ENCODE measurements around the gene RERE.

The RERE gene

DNA sequence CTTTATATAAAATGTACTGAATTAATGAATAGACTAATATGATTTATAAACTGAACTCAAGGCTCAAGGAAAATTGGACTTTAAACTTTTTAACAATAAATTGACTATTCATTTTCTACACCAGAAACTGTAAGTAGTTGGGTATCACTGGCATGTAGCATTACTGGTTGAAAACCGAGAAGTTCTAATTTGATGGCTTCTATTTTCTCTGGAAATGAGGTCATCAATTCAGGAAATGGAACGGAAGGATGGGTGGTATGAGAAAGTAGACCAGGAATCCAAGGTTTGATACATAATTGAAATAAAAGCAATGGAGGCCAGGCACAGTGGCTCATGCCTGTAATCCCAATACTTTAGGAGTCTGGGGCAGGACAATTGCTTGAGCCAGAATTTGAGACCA lies 50.4 kb downstream of the RERE start:
- DNase-seq: no peak
- H3K9me3 Mint-ChIP-seq: no peaks in the 10 kb centered on the region
- H3K4me1 Mint-ChIP-seq (ENCODE audit: low read depth): peaks cover 16% of the 10 kb centered on the region
- H3K36me3 Mint-ChIP-seq (ENCODE audit: low read depth): no peaks in the 10 kb centered on the region
- H3K4me3 Mint-ChIP-seq: no peak overlapping the region
- no peak overlapping the region for H3K27ac Mint-ChIP-seq
- H3K27me3 Mint-ChIP-seq: no peaks in the 10 kb centered on the region

DNA sequence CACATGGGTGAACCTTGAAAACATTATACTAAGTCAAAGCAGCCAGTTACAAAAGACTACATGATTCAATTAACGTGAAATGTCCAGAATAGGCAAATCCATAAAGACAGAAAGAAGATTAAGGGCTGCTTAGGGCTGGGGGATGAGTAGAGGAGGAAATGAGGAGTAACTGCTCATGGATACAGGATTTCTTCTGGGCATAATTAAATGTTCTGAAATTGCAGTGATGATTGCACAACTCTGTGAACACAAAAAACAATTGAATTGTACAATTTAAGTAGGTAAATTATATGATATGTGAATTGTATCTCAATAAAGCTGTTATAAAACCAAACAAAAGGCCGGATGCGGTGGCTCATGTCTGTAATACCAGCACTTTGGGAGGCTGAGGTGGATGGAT lies 52.2 kb downstream of the RERE start:
- no peak overlapping the region for H3K4me3 Mint-ChIP-seq
- peaks cover 18% of the 10 kb centered on the region for H3K4me1 Mint-ChIP-seq (ENCODE audit: low read depth)
- H3K27me3 Mint-ChIP-seq: no peaks in the 10 kb centered on the region
- H3K27ac Mint-ChIP-seq: no peak overlapping the region
- no peaks in the 10 kb centered on the region for H3K9me3 Mint-ChIP-seq
- no peak for DNase-seq
- no peaks in the 10 kb centered on the region for H3K36me3 Mint-ChIP-seq (ENCODE audit: low read depth)

DNA sequence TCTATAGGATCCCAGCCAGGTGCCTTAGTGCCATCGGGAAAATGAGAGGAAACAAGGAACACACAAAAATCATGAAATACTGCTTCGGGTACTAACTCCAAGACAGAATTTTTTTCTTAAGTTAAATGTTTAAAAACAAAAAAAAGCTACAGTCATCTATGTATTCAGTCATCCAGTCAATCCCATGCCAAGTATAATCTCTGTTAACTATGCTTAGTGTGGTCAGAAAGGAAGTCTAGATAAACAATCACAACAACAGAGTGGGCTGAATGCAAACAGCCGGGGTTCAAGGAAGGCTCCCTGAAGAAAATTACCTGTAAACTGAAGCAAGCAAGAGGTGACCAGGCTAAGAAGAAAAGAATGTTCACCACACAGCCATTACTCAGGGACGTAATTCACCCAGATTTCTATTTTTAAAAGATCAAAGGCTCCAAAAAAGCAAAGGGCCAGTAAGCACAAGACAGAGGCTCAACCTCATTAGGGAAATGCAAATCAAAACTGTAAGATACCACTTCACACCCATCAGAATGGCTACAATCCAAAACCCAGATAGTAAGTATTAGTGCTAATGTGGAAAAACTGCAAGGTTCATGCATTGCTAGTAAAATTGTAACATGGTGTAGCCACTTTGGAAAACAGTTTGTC lies 53.0 kb downstream of the RERE start:
- no peak for DNase-seq
- no peak overlapping the region for H3K27ac Mint-ChIP-seq
- no peaks in the 10 kb centered on the region for H3K9me3 Mint-ChIP-seq
- H3K4me1 Mint-ChIP-seq (ENCODE audit: low read depth): peaks cover 18% of the 10 kb centered on the region
- no peaks in the 10 kb centered on the region for H3K36me3 Mint-ChIP-seq (ENCODE audit: low read depth)
- no peak overlapping the region for H3K4me3 Mint-ChIP-seq
- H3K27me3 Mint-ChIP-seq: no peaks in the 10 kb centered on the region

DNA sequence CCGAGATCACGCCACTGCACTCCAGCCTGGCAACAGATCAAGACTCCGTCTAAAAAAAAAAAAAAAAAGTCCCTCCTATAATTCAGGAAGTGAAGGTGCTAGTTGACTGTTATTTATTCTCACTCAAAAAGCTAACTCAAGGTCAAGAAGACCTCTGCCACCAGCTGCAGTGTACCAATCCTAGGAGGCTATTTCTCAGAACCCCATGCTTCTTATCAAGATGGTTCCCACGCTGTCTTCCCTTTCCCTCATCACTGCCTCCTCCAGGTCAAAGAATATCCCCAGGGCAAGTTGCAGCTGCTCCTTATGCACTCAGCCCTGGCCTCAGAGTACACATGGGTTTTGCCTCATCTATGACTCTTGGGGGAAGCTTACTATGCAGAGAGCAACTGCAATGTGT lies 53.6 kb downstream of the RERE start:
- H3K27ac Mint-ChIP-seq: no peak overlapping the region
- H3K36me3 Mint-ChIP-seq (ENCODE audit: low read depth): no peaks in the 10 kb centered on the region
- DNase-seq: no peak
- no peaks in the 10 kb centered on the region for H3K27me3 Mint-ChIP-seq
- H3K4me1 Mint-ChIP-seq (ENCODE audit: low read depth): peaks cover 18% of the 10 kb centered on the region
- no peaks in the 10 kb centered on the region for H3K9me3 Mint-ChIP-seq
- H3K4me3 Mint-ChIP-seq: no peak overlapping the region

DNA sequence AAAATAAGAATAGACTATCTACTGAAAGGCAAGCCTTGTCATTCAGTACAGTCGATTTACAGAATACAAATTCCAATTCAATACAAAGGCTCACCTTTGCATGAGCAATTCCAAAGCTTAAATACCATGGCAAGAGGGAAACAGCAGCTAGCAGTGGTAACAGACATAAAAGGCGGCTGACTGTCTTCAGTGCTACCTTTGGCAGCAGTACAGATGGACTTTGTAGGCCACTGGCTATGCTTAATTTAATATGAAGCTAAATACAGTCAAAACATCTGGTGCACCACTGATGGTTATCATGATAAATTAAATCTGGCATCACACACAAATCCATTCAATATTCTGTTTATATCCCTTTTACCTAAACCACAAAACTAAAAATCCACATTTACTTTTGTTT lies 62.4 kb downstream of the RERE start:
- H3K36me3 Mint-ChIP-seq (ENCODE audit: low read depth): no peaks in the 10 kb centered on the region
- DNase-seq: no peak
- no peaks in the 10 kb centered on the region for H3K9me3 Mint-ChIP-seq
- H3K27me3 Mint-ChIP-seq: no peaks in the 10 kb centered on the region
- no peak overlapping the region for H3K4me3 Mint-ChIP-seq
- no peak overlapping the region for H3K27ac Mint-ChIP-seq
- peaks cover 37% of the 10 kb centered on the region for H3K4me1 Mint-ChIP-seq (ENCODE audit: low read depth)

DNA sequence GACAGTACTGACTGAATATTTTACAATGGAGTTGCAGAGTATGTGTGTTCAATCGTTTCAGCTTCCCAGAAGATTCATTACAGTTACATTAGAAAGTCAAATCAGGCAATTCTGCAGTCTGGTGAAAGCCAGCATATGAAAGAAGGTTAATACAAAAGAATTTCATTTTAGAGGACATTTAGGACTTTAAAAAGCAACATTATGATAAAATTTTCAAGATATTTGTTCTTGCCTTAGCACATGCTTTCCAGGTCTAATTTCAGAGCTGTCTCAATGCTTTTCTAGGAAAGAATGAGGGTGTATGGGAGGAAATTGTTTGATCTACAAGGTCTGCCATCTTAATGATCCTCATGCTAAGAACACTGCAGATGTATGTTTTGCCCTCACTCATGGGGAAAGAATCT lies 63.2 kb downstream of the RERE start:
- H3K4me1 Mint-ChIP-seq (ENCODE audit: low read depth): peaks cover 37% of the 10 kb centered on the region
- no peaks in the 10 kb centered on the region for H3K9me3 Mint-ChIP-seq
- no peak overlapping the region for H3K27ac Mint-ChIP-seq
- no peak for DNase-seq
- H3K4me3 Mint-ChIP-seq: no peak overlapping the region
- no peaks in the 10 kb centered on the region for H3K36me3 Mint-ChIP-seq (ENCODE audit: low read depth)
- H3K27me3 Mint-ChIP-seq: no peaks in the 10 kb centered on the region

DNA sequence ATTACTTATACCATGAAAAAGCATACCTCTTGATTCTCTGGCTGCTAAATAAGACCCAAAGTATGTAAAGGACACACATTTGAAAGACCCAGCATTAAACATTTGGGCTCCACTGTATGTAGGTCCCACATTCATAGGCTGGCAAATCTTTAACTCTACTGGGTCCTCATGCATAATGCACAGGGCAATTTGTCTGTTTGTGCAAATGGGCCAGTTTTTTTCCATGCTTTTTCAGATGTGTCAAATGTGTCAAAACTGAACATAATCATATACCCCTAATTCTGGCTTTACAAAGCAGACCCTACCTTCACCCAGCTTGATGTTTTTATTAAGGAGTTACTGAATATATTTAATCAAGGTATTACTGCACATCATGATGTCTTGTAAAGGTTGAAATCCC lies 63.7 kb downstream of the RERE start:
- Mint-ChIP-seq H3K36me3 (ENCODE audit: low read depth) (no peaks in the 10 kb centered on the region), H3K9me3 (no peaks in the 10 kb centered on the region), H3K27me3 (no peaks in the 10 kb centered on the region), H3K27ac (no peak overlapping the region), H3K4me3 (no peak overlapping the region), H3K4me1 (ENCODE audit: low read depth) (peaks cover 37% of the 10 kb centered on the region)
- DNase-seq: no peak

DNA sequence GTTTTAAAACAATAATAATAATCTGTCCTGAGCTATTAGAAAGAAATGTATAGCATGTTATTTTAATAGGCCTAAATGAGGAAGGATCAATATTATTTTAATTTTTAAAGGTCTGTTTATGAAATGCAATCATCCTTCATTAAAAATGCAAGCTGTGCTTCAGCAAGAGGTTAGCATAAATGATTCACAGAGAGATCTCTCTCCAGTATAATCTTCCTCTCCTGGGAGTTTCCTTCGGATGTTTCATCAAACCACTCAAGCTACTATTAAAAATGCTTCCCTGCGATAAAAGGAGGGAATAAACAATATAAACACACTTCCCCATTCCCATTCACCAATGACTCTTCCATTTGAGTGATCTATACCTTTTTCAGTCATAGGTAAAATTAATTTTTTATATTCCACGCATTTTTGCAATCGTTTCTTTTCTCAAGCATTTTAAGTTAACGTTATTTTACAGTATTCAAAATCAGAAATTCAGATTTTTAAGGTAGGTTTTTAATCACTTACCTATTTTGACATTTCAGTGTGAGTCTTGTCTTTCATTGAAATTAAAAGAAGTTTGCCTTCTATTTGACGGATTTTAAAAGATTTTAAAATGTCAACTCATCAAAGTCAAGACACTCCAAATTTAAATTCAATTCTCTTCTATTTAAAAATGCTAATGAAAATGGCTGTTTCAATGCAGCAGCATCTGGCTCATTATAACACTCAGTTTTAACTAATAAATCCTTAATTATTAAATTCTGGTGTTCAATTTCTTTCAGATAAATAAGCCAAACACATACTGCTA lies 64.3 kb downstream of the RERE start:
- peaks cover 37% of the 10 kb centered on the region for H3K4me1 Mint-ChIP-seq (ENCODE audit: low read depth)
- no peak overlapping the region for H3K27ac Mint-ChIP-seq
- no peaks in the 10 kb centered on the region for H3K27me3 Mint-ChIP-seq
- no peak for DNase-seq
- no peaks in the 10 kb centered on the region for H3K9me3 Mint-ChIP-seq
- no peak overlapping the region for H3K4me3 Mint-ChIP-seq
- no peaks in the 10 kb centered on the region for H3K36me3 Mint-ChIP-seq (ENCODE audit: low read depth)

DNA sequence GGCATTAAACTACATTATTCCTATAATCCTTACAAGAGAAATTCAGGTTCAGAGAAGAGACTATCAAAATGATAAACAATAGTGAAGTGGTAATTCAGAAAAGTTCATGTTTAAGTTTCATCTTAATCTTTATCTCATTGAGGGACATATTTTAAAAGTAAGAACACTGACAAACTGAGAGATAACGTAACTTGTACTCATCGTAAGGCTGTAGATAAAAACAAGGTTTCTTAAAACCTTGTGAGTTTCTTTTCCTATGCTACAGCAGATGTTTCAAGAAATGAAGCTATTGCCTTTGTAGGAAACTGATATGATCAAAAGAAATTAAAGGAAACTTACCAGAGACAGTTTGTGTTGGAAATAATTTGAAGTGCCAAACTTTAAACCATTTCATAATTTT lies 65.0 kb downstream of the RERE start:
- Mint-ChIP-seq H3K4me1 (ENCODE audit: low read depth) (peaks cover 37% of the 10 kb centered on the region), H3K27ac (peak overlapping the region; percentile 82), H3K4me3 (peak overlapping the region; percentile 41), H3K36me3 (ENCODE audit: low read depth) (no peaks in the 10 kb centered on the region), H3K27me3 (no peaks in the 10 kb centered on the region), H3K9me3 (no peaks in the 10 kb centered on the region)
- DNase-seq: no peak

DNA sequence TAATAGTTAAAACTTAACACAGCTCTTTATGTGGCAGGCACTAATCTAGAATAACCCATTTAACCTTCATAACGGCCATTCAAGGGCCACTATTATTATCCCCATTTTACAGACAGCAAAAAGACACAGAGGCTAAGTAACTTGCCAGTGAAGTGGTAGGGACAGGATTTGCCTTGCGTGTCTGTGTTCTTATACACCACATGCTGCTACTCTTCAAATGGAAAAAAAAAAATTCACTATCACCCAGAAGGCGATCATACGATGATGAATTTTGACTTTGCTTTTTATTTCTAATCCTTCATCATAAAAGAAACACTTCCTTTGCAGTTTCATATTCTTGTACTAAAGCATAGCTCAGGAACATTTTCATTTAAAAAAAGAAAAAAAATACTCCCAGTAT lies 65.5 kb downstream of the RERE start:
- Mint-ChIP-seq H3K27me3 (no peaks in the 10 kb centered on the region), H3K9me3 (no peaks in the 10 kb centered on the region), H3K4me1 (ENCODE audit: low read depth) (peaks cover 35% of the 10 kb centered on the region), H3K4me3 (peak overlapping the region; percentile 41), H3K27ac (peak overlapping the region; percentile 82), H3K36me3 (ENCODE audit: low read depth) (no peaks in the 10 kb centered on the region)
- no peak for DNase-seq

DNA sequence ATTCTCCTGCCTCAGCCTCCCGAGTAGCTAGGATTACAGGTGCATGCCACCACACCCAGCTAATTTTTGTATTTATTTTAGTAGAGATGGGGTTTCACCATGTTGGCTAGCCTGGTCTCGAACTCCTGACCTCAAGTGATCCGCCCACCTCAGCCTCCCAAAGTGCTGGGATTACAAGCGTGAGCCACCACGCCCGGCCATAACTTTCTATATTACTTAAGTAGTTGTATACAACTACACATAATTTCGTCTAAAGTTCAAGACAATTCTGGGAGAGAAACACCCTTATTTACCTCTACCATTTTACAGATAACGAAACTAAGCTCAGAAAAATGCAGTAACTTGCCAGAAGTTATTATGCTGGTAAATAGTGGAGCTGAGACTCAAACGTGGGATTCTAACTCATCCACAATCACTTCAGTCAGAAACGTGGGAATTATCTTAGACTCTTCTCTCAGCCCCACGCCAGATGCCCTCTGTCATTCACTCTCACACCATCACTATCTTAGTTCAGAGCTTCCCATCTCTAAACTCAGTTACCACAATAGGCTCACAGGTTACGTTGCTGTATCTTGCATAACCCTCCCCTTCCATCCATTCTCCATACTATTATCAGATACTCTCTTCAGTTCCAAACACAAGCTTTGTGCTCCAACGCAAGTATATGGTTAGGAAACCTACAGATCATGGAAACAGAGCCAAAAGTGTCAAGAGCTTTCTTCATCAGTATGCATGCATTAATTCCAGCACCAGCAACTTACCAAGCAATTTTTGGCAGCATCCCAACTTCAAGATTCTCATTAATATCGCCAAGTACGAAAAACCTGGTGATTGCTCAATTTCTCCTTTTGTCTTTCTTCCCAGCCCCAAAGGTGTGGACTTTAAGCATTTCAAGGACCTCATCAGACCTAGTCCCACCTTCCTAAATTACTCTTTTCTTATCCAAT lies 69.3 kb downstream of the RERE start:
- H3K36me3 Mint-ChIP-seq (ENCODE audit: low read depth): no peaks in the 10 kb centered on the region
- H3K27me3 Mint-ChIP-seq: no peaks in the 10 kb centered on the region
- H3K4me3 Mint-ChIP-seq: no peak overlapping the region
- DNase-seq: no peak
- H3K27ac Mint-ChIP-seq: no peak overlapping the region
- peaks cover 23% of the 10 kb centered on the region for H3K4me1 Mint-ChIP-seq (ENCODE audit: low read depth)
- H3K9me3 Mint-ChIP-seq: no peaks in the 10 kb centered on the region

DNA sequence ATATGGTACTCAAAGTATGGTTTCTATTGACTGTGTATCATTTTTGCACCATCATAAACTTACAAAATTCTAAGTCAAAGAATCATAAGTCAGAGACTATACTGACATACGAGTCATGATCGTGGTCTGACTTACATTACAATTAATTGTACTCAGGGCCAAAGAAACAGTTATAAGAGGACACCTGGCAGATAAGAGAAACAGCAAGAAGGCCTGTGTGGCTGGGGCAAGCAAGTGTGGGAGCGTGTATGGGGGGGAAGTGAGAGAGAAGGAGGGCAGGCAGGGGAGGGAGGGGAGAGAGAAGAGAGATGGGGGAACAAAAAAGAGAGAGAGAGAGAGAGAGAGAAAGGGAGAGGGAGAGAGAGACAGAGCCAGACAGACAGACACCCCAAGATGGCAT lies 70.9 kb downstream of the RERE start:
- no peak for DNase-seq
- no peak overlapping the region for H3K27ac Mint-ChIP-seq
- H3K36me3 Mint-ChIP-seq (ENCODE audit: low read depth): peaks cover under 1% of the 10 kb centered on the region

DNA sequence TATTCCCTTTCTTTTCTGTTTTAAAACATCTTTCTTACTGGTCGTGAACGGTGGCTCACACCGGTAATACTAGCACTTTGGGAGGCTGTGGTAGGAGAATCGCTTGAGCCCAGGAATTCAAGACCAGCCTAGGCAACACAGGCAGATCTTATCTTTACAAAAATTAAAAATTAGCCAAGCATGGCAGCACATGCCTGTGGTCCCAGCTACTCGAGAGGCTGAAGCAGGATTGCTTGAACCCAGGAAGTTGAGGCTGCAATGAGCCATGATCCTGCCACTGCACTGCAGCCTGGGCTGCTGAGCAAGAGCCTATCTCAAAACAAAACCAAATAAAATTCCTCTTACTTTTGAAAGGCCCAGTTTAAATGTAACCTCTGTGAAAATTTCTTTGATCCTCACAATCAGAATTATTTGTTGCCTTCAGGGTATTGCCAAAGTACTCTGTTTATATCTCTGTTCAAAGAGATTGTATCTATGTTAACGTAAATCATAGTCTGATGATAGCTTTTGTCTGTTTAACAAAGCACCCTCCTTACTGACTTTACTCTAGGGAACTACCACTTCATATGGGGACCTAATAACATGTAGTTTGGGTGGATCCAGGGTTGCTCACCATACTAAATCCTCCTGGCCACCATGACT lies 71.6 kb downstream of the RERE start:
- no peak overlapping the region for H3K27ac Mint-ChIP-seq

More for the DNA sequence above, 70.9 kb downstream of the RERE start:
- Mint-ChIP-seq H3K4me1 (ENCODE audit: low read depth) (peaks cover 19% of the 10 kb centered on the region), H3K9me3 (no peaks in the 10 kb centered on the region), H3K27me3 (no peaks in the 10 kb centered on the region), H3K4me3 (no peak overlapping the region)

DNA sequence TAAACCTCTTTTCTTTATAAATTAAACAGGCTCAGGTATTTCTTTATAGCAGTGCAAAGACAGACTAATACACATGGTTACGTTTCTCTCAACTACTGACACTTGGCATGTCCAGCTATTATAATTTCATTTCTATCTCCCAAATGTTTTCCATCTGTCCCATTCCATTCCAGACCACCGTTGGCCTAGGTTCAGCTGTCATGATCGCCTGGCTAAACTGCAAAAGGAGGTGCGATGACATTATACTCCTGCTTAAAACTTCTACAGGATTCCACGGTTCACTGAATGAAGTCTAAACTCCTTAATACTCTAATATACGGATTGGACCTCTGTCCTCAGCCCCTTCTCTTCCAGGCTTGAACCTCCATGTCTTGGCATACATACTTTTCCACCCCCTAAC lies 72.1 kb downstream of the RERE start:
- Mint-ChIP-seq H3K4me1 (ENCODE audit: low read depth) (peaks cover 19% of the 10 kb centered on the region), H3K27me3 (no peaks in the 10 kb centered on the region), H3K9me3 (peaks cover 3% of the 10 kb centered on the region), H3K4me3 (no peak overlapping the region), H3K36me3 (ENCODE audit: low read depth) (peaks cover 9% of the 10 kb centered on the region), H3K27ac (no peak overlapping the region)
- DNase-seq: no peak

More for the DNA sequence above, 71.6 kb downstream of the RERE start:
- Mint-ChIP-seq H3K36me3 (ENCODE audit: low read depth) (peaks cover 6% of the 10 kb centered on the region), H3K4me3 (no peak overlapping the region), H3K9me3 (peaks cover 2% of the 10 kb centered on the region), H3K27me3 (no peaks in the 10 kb centered on the region), H3K4me1 (ENCODE audit: low read depth) (peaks cover 19% of the 10 kb centered on the region)
- no peak for DNase-seq
